Daoy (cell line): ENCODE measurements around the gene KCNN4. TPM values are rescaled to one million over a fixed set of nuclear protein-coding genes. Genes with fewer than 3 reads are reported as not detected.
"Not testable (repeated sequence)": the region's sequence is repeated elsewhere in the genome, so short reads cannot be mapped to it uniquely, and the experiment has no call there.

Experiments used
- DNase-seq: peaks from one replicate; pipeline ENCODE4 v3.0.0-alpha.2; 2015; ENCODE audit warnings: low read depth
- total RNA-seq: library from RNA; depleted of rRNA; stranded (reverse); fragments of >200 nt; shearing (Covaris generic); gene quantifications from 2 replicates; pipeline ENCODE4 v1.2.3, GENCODE V29; 2014

KCNN4 gene
- total RNA-seq, 1 experiment from 2014 or later = 9.8 TPM

DNA sequence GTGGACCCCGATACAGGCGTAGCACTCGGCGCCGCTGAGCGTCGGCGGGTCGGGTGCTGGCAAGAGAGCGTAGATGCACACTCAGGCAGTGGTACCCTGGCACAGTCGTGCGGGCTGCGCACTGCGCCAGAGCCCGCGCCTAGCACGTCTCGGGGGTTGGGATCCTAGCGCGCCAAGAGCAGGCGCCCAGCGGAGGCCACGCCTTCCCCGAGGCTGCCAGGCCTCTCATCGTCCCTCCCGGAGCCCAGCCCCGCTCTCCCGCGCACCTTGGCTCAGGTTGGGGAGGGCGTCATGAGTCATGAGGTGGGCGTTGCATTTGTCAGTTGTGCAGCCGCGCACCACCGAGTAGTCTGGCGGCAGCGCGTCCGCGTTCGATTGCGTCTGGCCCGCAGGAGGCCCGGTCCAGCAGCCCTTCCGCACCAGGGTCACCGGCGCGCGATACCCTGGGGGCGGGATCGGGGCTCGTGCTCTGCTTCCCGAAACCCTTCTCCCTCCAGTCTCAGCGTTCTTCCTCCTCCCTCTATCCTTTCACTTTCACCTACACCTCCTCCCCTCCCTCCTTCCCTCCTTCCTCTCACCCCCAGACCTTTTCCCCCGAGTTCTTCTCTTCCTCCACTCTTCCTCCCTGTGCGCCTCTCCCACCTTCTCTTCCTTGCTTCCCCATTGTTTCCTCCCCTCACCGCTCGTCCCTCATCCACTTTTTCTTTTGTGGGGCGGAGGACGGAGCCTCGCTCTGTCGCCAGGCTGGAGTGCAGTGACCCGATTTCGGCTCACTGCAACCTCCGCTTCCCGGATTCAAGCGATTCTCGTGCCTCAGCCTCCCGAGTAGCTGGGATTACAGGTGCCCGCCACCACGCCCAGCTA lies 18.0 kb upstream of the KCNN4 start:
- DNase-seq = peak; percentile 85

DNA sequence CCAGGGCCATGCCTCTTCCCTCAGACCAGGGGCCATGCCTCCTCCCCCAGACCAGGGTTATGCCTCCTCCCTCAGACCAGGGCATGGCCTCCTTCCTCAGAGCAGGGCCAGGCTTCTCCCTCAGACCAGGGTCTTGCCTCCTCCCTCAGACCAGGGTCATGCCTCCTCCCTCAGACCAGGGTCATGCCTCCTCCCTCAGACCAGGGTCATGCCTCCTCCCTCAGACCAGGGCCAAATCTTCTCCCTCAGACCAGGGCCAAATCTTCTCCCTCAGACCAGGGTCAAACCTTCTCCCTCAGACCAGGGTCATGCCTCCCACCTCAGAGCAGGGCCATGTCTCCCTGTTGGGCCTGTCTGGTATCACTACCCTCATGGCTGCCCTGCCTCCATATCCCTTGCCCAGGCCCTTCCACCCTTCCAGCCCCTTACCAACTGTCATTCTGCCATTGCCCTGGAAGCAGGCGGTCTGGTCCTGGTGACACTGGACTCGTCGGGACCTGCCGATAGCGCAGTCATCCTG lies 17.3 kb upstream of the KCNN4 start:
- DNase-seq = no peak

DNA sequence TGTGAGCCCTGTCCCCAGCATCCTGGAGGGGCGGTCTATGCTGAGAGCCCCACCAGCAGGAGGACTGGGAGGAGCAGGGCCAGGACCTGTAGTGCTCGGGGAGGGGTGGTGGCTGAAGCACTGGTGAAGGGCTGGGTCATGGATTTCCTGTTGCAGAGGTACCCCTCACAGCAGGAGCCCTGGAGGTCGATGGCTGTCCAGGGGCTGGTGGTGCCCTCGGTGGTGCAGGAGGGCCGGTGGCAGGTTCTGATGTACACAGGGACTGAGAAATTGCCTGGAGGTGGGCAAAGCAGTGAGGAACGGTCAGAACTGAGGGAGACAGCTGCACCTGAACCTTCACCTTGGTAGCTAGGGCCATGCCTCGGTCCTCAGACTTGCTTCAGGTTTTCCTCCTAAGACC lies 16.8 kb upstream of the KCNN4 start:
- DNase-seq = no peak

DNA sequence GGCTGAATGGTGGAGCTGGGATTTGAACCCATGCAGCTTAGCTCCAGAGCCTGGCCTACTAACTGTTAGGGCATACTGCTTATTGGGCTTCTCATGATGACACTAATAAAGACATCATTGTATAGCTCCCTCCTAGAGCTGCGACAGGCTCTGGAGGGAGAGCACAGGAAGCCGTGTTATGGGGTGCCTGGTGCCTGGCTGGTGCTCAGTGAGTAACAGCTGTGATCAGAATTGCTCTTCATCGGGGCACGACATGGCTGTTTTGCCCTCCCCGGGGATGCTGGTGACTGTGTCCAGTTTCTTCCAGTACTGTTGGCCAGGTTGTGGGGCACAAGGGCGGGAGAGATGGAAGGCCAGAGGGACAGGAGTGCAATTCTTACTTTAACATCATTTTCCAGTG lies 16.3 kb upstream of the KCNN4 start:
- no peak for DNase-seq

DNA sequence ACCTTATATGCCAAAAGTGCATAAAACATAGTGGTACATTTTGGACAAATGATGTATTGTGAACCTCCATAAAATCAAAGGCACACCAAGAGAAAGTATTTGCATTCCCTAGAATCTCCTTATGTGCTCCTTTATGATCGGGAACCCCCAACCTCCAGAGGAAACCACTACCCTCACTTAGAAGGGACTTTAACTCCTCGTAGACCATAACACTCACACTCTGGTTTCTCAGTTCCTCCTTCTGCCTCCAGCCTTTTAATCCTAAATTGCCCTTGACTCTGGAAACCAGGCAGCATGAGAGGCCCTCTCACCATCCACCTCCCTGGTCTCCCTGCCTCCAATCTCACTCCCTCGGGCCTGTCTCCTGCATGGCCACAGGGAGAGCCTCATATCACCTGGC lies 9.8 kb upstream of the KCNN4 start:
- no peak for DNase-seq

DNA sequence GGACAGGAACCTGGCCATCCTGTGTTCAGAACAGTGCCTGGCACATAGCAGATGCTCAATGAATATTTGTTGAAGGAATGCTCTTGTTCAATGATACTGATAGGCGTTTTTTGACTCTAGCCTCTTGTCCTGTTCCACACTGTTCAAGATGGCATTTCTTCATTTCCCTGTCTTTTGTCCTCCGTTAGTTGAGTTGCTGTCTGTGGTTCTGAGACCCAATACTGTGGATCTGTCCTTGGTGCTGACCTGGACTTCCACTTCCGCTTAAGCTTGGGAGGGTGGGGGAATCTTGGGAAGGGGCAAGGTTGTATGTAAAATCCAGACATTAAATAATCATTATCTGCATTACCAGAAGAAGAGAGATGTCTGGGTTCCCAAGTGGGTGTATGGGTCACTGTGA lies 8.3 kb upstream of the KCNN4 start:
- DNase-seq = peak; percentile 35

DNA sequence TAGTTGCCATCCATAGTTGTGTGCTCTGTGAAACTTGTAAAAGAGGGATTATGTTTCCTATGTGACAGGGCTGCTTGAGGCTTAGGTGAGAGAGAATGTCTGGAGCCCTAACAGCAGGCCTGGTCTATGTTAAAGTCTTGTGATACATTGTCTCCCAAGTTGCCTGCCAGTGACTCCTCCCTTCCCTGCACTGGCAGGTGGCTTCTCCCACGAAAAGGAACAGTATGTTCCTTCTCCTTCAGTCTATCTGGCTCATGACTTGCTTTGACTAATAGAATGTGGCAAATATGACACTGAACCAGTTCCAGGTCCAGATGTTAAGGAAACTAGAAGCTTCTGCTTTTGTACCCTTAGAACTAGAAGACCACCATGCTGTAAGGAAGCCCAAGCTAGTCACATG lies 5.9 kb upstream of the KCNN4 start:
- DNase-seq = no peak

DNA sequence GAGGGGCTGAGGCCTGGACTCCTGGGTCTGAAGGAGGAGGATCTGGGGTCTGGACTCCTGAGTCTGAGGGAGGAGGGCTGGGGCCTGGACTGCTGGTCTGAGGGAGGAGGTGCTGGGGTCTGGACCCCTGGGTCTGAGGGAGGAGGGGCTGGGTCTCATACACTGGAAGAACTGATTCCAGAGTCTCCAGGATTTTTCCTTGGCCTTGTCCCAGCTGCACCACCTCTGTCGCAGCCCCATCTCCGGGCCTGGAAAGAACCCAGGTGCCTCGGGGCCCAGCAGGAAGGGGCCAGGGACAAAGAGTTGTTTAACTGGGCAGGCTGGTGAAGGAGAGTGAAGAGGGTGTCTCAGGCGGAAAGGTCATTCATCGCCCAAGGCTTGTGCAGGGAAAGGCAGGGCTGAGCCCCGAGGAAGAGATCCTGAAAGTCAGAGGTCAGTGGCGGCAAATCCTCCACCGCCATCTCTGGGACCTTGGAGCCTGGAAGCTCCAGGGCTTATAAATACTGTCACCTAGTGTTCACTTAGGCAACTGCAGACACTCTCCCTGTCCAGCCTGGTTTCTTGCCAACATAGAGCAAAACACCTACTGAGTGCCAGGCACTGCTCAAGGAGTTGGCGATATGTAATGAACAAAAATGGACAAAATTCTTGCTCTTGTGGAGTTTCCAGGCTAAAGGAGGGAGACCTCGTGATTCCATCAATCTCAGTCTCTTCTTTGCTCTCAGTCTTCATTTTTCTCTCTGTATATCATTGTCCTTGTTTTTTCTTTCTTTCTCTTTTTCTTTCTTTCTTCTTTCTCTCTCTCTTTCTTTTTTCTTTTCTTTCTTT lies 4.4 kb upstream of the KCNN4 start:
- DNase-seq = peak; percentile 81

DNA sequence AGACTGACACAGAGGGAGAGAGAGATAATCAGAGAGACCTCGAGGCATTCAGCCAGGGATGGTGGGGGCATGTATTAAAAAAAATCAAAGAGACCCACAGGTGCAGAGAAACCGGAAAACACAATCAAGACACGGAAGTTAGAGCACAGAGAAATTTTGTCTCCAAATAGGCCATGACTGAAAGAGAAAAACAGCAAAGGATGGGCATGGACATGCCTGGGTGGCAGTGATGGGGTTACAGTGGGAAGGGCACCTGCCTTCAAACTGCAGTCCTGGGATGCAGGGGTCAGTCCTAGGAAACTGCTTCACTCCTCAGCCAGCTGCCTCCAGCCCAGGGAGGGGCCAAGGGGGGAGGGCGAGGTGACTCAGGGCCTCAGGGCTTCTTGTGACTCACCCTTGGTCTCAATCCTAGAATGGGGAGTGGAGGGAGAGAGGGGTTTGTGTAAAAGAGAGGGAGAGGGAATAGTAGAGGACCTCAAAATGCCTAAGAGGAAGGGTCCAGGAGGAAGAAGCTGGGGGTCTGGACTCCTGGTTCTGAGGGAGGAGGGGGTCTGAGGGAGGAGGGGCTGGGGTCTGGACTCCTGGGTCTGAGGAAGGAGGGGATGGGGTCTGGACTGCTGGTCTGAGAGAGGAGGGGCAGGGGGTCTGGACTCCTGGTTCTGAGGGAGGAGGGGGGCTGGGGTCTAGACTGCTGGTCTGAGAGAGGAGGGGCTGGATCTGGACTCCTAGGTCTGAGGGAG lies 3.6 kb upstream of the KCNN4 start:
- DNase-seq = peak; percentile 94

DNA sequence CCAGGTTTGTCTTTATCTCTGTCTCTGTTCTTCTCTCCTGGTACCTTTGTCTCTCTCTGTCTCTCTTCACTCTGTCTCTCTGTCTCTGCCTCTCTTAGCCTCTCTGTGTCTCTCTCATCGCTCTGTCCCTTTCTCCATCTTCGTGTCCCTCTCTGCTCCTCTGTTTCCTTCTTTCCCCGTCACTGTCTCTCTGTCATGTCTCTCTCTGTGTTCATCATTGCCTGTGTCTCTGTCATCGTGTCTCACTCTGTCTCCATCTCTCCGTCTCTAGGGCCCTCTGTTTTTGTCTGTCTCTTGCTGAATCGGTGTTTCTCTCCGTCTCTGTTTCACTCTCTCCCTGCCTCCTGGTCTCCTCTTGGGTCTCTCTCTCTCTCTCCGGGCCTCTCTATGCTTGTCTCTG lies 2.9 kb upstream of the KCNN4 start:
- no peak for DNase-seq

DNA sequence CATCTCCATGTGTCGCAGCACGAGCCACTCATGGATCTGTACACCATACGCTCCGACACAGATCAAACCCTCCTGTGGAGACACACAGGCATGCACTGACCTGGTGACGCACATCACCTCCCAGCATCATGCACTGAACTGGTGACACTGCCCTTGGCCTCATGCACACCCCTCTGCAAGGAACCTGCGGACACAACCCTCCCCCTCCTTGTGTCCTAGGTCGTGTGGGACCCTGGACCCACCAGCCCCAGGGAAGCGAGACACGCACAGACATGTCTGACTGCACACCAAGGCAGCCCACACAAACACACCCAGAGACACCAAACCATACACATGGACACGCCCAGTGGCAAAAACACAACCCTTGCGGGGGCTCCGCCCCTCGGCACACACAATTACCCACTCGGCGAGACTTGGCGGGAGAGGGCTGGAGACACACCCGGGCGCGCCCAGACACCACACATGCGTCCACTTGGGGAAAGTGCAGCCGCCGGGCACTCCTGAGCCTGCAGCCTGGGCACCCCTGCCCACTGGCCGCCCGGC lies 2.0 kb upstream of the KCNN4 start:
- no peak for DNase-seq

DNA sequence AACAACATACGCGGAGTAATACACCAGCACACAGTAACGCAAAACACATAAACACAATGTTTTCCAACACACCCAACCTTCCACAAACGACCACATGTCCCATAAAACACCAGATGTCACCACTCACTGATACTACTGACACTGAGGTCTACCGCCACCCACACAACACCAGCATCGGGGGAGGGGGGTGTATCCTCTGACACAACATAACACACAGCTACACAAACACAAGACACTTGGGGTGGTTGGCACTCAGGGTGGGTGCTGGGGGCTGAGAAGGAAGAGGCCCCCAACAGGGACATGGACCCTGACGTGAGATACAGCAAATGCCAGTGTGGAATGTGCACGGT lies 1.5 kb upstream of the KCNN4 start:
- DNase-seq = no peak

DNA sequence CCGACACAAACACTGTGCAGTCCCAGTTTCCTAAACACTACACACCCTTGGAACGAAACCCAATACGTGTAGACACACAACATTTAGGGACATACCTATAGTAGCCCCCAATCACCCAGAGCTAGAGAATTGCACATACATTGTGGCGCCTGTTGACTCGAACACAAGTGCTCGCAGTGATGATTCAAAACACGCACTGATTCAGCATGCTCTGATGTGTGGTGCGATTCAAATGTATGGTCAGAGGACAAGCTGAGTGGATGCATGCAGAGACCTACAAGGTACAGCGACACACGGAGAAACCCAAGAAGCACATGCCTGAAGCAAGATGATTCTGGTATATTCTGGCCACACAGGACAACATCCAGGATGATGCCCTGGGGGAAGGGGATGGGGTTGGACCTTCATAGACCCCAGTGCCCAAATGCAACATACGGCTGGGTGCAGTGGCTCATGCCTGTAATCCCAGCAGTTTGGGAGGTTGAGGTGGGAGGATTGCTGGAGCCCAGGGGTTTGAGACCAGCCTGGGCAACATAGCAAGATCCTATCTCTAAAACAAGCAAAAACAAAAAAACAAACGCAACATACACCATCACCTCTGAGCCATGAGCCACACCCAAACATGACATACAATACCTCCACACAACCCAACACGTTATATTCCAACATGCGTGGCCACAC lies 997 bp upstream of the KCNN4 start:
- DNase-seq = no peak

DNA sequence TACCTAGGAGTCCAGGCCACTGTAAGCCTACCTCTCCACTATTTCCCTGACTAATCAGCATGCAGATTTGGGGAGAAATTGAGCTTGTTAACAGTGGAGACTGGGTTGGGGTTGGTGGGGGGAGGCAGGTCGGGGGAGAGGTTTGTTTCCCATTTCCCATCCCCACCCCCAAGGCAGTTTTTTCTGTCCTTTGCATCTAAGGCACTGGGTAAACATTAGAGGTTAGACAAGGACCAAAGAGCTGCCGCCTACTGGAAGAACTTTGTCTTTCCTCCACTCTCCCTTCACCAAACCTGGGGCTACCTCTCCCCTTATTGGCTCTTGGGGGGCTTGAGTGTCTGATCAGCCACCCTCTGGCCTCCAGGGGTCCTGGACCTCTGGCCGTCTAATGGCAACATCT lies 953 bp downstream of the KCNN4 start:
- DNase-seq = no peak

DNA sequence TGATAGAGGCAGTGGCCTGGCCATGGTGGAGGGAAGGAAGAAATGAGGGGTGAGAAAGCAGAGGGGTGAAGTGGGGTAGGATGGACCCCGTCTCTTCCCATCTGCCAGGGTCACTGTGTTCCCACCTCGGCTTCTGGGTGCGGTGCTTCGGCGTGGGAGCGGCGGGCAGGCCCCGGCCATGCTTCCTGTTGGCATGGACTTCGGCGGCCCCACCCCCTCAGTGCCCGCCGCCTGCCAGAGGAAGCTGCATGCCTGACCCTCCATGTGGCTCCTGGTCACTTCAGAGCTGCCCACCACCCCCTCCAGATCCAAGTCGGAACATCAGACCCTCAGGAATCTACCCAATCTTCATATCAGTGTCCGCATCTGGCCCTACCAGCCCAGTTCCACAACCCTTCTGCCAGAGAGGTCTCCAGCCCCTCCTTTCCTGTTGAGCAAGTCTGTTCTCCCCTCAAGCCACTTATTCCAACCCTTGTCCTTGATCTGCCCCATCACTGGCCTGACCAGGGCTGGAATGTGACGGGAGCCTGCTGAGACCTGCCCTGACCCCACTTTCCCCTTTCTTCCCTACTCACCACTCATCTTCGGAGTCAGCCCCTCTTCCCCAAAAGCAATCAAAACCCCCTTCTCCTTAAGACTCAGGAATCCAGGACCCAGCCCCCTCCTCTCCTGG lies 1.5 kb downstream of the KCNN4 start:
- no peak for DNase-seq

DNA sequence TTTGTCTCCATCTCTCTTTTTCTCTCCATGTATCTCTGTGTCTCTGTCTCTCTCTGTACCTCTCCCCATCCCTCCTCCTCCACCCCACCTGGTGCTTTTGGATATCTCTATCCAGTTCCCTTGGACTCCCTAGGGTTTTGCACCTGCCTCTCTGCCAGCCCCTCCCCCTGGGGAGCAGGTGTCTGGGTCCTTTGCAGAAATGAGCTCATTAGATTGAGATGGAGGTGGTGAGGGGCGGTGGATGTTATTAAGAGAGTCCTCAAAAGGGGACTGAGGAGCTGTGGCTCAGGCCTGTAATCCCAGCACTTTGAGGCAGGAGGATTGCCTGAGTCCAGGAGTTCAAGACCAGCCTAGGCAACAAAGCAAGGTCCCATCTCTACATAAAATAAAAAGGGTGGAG lies 2.1 kb downstream of the KCNN4 start:
- no peak for DNase-seq

DNA sequence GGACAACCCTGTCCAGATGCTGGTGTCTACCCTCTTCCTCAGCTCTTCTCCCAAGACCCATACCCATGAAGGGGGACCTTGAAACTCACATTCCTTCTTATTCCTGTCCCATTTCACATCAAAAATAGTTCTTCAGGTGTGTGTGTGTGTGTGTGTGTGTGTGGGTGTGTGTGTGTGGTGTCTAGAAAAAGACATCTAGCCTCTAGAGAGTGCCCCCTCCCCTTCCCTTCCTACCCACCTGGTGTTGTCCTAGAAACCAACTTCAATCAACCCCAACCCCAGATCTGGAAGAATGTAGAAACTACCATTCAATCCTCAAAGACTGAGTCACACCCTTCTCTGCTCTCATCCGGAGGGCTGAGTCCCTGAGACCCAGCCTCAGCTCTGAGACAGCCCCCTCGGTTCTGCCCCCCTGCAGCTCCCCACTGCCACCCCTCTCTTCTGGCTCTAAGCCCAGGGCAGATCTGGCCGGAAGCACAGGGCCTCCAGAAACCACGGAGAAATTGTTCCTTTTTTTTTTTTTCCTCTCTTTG lies 3.5 kb downstream of the KCNN4 start:
- DNase-seq = peak; percentile 82

DNA sequence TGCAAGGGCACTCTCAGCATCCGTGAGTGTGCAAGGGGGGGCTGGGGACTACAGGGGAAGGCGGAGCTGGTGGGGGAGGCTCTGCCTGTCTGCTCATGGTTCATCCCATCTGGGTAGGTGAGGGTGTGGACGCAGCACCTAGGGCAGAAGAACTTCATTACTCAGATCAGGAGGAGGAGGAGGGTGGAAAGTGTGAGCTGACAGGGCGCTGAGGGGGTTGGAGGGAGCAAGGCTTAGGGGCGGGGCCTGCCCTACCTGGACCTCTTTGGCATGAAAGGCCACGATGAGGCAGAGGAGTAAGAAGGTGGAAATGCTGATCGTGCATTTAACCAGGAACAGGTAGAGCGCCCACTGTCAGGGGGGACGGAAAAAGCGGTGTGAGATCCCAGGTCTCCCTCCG lies 4.5 kb downstream of the KCNN4 start:
- no peak for DNase-seq

DNA sequence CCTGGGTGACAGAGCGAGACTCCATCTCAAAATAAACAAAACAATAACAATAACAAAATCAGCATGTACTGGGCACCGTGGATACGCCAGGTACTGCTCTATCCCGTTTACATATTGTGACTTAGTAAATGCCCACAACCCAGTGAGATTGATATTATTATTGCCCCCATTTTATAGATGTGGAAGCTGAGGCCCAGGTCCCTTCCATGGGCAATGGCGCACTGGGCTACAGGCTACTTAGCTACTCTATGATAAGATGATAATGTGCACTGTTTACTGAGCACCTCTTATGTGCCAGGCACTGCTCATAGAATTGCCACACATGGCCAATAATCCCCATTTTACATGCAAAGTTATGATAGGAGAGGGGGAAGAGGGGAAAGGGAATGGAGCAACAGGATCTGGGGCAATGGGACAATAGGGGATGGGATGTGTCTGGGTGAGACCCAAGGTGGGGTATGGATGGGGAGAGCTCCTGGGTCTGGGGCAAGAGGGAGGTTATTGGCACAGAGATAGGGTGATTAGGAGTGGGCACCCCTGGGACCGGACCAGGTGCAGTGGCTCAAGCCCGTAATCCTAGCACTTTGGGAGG lies 5.4 kb downstream of the KCNN4 start:
- no peak for DNase-seq

DNA sequence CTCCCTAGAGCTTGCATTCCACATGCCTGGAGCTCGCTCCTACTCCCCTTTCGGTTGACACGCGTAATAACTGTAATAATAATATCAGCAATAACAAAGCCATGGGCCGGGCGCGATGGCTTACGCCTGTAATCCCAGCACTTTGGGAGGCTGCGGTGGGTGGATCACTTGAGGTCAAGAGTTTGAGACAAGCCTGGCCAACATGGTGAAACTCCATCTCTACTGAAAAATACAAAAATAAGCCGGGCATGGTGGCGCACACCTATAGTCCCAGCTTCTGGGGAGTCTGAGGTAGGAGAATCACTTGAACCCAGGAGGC lies 5.9 kb downstream of the KCNN4 start:
- not testable (repeated sequence) for DNase-seq
